Measurements from ENCODE around the gene TTLL13.
A peak's percentile ranks its signal among the peaks of the same experiment; 100 is the strongest.
"Not testable (repeated sequence)": the region's sequence is repeated elsewhere in the genome, so short reads cannot be mapped to it uniquely, and the experiment has no call there.

The TTLL13 gene

DNA sequence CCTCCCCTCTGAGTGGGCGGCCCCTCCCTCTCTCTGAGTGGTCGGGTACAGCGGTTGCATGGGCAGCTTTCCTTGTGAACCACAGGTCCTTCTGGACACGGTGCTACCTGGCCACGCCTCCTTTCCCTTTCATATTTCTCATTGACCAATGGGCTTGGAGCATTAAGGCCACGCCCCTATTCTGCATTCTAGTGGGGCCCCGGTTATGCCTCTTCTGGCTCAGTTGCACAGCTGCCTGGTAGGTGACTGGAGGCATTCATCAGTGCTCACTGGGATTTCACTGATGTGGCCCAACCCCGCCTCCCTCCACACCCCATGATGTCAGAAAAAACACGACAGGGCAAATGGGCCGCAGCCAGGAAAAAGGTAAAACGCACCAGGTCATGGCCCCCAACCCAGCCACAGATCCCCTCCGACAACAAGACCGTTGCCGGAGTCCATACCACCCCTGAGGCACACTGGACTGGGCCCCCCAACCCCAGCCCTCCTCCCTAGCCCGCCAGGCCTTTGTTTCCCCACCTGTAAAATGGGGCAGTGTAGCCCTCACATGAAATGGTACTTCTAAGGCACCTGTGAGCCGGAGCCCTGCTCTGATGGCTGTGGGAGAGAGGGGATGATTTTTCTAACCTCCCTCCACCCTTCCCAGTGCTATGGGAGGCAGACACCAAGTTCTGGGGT is 42.5 kb downstream of the TTLL13 start:
- DNase-seq: no peak

DNA sequence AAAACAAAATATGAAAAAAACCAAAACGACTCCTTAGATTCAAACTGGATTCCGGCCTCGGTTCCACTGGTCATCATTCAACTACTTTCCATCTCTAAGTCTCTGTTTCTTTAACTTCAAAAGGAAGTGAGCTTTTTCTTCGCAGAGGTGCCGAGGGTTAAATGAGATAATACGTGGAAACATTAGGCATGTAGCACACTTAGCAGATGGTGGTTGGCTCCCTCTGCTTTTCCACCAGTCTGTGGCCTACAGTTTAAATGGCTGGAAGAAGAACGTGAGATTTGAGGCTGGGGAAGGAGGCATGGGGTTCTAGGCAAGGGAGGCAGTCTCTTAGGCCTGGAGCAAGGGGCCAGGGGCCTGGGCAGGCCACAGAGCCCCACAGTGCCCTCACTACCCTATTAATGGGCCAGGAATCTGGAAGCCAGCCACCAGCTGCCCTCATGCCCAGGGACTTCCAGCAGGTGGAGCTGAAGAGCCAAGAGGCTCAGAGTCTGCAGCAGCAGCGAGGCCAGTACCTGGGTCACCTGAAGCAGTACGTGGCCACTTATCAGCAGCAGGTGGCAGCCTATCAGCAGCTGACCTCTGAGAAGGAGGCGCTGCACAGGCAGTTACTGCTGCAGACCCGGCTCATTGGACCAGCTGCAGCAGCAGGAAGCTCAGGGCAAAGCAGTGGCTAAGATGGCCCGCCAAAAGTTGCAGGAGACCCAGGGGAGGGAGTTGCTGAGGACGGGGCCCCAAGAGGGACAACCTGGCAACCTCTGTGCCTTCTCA is 43.9 kb downstream of the TTLL13 start:
- DNase-seq: peak; percentile 57

DNA sequence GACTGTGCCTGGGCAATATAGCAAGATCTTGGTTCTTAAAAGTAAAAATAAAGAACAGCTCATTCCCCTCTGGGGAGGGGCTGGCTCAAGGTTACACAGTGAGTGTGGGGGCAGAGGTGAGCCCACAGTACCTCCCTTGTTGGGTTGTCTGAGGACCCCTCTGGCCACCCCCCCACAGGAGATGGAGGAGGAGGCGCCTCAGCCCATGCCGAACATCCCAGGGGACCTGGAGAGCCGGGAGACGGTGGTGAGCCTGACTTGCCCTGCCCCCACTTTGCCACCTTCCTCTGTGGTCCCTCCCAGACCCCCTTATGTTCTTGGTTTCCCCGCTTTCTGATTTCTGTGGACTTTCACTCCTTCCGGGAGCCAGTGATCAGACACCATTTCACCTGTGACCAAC is 44.8 kb downstream of the TTLL13 start:
- DNase-seq: no peak

DNA sequence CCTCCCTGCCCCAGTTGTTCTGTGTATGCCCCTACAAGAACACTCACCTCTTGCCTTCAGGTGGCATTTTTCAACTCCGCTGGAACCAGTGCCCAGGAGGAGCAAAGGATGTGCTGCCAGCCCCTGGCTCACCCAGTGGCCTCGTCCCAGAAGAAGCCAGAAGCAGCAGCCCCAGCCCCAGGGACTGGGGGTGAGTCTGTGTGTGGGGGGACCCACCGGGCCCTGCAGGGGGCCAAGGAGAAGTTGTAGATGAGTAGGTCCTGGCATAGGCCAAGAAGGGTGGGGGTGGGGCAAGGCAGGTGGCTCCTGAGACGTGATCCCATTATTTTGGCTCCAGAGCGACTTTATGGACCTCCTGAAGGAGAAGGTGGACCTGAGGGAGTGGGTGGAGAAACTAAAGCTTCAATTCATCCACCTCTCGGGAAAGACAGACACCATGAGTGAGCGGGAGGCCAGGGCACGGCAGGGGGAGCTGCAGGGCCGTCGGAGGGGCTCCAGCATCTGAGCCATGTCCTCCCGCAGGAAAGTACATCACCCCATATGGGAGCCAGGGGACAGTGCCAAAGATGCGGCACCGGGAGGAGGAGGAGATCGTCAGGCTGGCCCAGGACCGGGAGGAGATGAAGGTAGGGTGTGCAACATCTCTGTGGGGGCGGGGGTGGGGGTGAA is 45.4 kb downstream of the TTLL13 start:
- no peak for DNase-seq

DNA sequence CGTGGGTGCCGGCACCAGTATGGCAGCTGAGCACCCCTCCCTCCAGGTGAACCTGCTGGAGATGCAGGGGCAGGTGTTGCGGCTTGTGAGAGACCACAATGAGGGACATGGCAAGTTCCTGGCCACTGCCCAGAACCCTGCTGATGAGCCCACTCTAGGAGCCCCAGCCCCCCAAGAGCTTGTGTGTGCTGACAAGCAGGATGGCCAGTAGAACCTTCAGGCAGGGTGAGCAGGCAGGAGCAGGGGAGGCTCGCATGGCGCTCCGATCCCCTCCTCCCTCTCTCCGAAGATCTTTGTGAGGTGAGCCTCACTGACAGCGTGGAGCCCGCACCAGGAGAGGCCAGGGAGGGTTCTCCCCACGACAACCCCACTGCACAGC is 45.9 kb downstream of the TTLL13 start:
- DNase-seq: no peak

DNA sequence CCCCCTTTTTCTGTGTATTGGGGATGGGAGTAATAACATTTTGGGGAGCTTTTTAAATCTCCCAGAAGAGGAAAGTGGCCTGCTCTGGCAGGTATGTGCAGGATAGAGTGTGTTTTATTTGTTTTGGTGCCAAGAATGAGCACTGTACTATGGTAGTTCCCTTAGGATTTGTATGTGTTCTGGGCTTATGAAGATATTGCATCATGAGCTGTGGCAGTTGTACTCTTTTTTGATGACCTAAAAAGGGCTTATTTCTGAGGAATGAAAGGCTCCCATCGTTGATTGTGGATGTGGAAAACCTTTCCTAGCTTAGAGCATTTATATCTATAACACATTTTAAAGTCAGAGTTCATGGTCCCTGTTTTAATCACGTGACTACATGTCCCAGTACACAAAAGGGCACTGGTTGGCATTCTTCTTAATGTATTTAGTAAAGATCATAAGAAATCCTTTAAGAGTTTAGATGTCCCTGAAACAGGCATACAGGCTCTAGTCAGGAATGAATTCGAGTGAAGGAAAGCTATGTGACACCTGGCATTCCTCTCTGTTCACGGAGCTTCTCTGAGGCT is 47.0 kb downstream of the TTLL13 start:
- not testable (repeated sequence) for DNase-seq

DNA sequence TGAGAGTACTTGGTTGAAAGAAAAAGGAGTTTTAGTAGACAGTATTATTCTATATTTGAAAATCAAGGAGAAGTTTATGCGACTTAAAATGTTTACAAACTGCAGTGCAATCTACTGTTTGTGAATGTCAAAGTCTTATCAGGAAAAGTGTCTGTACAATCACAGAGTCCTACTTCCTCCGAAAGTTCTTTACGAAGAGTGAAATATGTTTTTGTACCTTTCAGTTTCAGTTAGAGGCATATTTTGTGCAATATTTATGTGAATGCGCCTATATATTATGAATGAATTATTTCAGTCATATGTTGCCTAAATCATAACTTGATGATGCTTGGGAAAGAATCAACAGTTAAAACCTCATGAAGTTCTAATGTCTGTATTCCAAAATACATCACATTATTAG is 47.7 kb downstream of the TTLL13 start:
- DNase-seq: no peak

DNA sequence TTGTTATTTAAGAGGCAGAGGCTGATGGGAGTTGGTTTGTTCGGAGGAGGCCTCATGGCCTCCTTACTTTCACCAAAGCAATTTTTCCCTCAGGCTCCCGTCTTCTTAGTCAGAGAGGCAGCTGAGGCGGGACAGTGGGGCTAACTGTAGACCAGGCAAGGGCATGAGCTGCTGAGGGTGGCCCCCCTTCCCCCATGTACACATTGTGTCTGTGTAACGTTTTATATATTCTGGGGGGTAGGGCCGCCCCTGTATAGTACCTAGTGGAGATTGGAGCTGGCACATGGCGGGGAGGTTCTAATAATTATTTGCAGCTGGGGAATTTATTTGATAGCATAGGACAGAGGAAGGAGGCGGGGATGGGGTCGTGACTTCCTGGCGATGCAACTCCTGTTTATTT is 51.2 kb downstream of the TTLL13 start:
- no peak for DNase-seq

DNA sequence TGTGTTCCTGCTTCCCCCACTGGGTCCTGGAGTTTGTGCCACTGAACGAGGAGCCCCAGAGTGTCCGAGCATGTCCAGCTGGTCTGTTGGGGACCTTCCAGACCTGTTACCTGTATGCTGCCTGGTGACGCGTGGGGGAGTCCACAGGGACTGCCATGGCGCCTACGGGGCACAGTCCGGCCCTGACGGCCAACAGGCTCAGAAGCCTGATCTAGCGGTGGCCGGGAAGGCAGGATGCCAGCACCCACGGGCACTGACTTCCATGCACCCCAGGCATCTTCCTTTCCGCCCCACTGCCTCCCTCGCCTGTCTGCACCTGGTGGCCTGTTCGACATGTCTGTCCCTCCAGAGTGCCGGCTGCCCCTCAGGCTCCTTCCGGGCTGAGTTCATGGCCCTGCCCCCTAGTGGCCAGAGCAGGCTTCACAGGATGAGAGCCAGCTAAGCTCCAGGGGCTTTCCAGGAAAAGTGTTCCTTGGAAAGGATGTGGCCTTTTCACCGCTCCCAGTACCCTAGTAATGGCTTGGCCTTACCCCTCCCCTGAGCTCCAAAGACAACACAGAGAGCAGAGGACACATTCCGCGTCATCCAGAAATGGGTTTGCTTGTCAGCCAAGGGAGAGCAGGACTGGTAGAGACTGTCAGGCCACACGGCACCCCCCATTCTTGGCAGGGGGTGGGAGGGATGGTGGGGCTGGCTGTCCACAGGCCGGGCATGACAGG is 51.8 kb downstream of the TTLL13 start:
- DNase-seq: no peak

DNA sequence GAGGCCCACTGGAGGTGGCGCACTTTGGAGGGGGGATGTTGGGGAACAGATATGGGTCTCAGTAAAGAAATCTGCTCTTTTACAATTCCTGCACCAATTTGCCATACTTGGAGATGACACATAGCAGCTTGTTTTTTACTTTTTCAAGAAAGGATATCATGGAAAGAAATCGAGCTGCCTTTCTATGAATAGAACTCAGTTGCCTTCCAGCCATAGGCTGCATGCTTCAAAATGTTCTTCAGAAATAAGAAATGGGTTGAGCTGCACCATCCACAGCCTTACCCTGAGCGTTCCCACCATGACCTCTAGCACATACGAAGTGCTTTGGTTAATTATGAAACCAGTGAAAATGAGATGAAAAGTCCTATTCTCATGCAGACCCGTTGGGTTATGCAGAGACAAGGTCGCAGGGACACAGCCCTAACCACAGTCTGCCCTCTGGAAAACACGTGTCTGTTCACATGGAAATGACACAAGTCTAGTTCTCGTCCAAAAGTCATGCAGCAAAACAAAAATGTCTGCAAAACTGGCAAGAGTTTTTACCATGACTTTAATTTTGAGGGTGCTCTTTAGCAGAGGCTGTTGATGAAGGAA is 52.4 kb downstream of the TTLL13 start:
- no peak for DNase-seq

DNA sequence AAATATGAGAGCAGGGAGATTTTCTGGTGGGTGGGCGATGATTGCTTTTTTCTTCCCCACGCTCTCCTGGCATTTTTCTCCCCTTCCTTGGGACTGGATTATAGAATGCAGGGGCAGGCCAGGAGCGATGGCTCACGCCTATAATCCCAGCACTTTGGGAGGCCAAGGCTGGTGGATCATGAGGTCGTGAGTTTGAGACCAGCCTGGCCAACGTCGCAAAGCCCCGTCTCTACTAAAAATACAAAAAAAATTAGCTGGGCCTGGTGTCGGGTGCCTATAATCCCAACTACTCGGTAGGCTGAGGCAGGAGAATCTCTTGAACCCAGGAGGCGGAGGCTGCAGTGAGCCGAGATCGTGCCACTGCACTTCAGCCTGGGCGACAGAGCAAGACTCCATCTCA is 56.0 kb downstream of the TTLL13 start:
- not testable (repeated sequence) for DNase-seq

DNA sequence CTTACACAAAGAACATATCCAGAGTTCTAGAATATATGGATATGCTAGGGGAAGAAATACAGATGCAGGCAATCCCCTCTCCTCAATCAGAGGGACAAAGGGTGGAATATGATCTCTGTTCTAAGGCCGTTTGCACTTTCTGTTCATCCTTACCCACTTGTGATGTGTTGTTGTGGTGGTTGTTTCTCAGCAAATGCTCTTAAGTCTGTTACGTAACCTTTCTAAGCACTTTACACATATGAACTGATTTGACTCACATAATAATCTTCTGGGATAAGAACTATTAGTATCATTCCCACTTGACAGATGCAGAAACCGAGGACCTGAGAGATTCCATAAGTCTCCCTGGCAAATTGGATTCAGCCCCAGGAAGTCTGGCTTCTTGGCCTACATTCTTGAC is 56.6 kb downstream of the TTLL13 start:
- no peak for DNase-seq

DNA sequence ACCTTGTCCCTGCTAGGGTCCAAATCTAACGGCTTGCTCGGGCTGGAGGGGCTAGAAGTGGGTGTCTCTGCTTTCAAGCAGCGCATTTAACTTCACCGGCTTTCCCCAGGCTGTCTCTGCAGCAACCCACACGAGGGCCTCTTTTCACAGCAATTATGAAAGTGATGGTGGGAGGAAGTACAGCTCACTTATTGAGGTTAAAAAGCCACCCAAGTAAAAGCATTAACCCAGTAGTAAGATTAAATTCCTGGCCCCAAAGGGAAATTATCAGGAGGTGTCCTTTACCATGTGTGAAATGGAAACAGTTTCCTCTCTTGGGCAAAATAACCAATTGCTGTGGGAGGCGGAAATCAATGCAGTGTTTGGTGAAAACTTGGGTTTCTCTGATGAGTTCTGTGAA is 57.2 kb downstream of the TTLL13 start:
- no peak for DNase-seq

DNA sequence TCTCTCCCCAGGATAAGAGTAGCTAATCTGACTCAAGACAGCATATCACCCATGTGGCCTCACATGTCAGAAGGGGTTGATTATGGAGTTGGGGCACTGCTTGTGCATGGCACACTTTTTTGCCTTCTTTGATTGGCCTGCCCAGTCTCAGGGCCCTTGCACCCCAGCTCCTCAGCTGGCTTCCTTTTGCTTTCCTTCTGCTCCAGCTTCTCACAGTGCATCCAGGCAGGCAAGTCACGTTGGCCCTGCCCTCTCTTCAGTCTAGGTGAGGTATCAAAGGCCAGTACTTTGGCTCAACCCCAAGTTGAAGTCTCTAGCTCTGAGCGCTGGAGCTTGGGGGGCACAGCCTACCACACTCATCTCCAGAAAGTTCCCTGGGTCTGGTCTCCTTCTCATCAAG is 58.3 kb downstream of the TTLL13 start:
- DNase-seq: no peak

DNA sequence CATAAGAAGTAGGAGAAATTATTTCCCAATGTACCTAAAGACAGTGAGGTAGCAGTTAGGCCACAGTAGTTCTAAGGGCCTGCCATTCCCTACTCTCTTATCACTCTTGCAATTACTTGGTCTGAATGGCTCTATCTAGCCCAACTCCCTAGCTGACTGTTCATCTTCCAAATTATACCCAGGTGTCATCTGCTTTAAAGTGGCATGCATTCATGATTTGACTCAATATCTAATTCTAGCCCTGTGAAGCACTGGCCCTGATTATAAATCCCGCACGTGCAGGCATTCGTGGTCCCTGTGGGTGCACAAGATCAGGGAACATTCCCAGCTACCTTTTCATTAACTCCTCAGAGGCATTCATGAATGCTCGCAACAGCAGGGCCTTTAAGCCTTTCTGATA is 59.7 kb downstream of the TTLL13 start:
- DNase-seq: no peak

All from NCI-H1105 (cell line).